HL-60/S4 treated with phorbol 12-myristate 13-acetate at 8.2 ng/mL for 4 days and 3 days (cell line): ENCODE measurements around the gene RCBTB2.

ENCODE experiments used
- in situ Hi-C: fragments of 300-500 bp; cut with MboI; formaldehyde crosslinking; loops from 2 replicates; pipeline ENCODE4 v1.15.0; 2022; ENCODE audit warnings: low sequenced_read_pairs

The RCBTB2 gene

GRCh38 chr13:48533961-48534600, 1.2 kb upstream of the RCBTB2 start:
- in situ Hi-C loops, result no loop called here

GRCh38 chr13:48532256-48532505, 699 bp downstream of the RCBTB2 start:
- in situ Hi-C loops, result no loop called here

- in situ Hi-C loops, result no loop called here
Measured at GRCh38 chr13:48531416-48532255, 1.2 kb downstream of the RCBTB2 start.

GRCh38 chr13:48530833-48531232, 2.0 kb downstream of the RCBTB2 start:
- in situ Hi-C loops, result no loop called here

GRCh38 chr13:48528720-48529119, 4.2 kb downstream of the RCBTB2 start:
- in situ Hi-C loops, result no loop called here

GRCh38 chr13:48527955-48528354, 4.9 kb downstream of the RCBTB2 start:
- in situ Hi-C loops, result no loop called here

- in situ Hi-C loops, result no loop called here
Measured at GRCh38 chr13:48526286-48526685, 6.6 kb downstream of the RCBTB2 start.

- in situ Hi-C loops, result no loop called here
Measured at GRCh38 chr13:48518083-48518482, 14.8 kb downstream of the RCBTB2 start.

- in situ Hi-C loops, result no loop called here
Measured at GRCh38 chr13:48515732-48516131, 17.1 kb downstream of the RCBTB2 start.

GRCh38 chr13:48514793-48515192, 18.1 kb downstream of the RCBTB2 start:
- in situ Hi-C loops, result no loop called here

- in situ Hi-C loops, result no loop called here
Measured at GRCh38 chr13:48511621-48512230, 21.2 kb downstream of the RCBTB2 start.

GRCh38 chr13:48510698-48511097, 22.2 kb downstream of the RCBTB2 start:
- in situ Hi-C loops, result no loop called here

GRCh38 chr13:48508011-48508410, 24.9 kb downstream of the RCBTB2 start:
- in situ Hi-C loops, result no loop called here

GRCh38 chr13:48507021-48507420, 25.9 kb downstream of the RCBTB2 start:
- in situ Hi-C loops, result no loop called here

GRCh38 chr13:48506092-48506701, 26.7 kb downstream of the RCBTB2 start:
- in situ Hi-C loops, result no loop called here

GRCh38 chr13:48505597-48506091, 27.2 kb downstream of the RCBTB2 start:
- in situ Hi-C loops, result no loop called here

GRCh38 chr13:48505012-48505411, 27.9 kb downstream of the RCBTB2 start:
- in situ Hi-C loops, result no loop called here

GRCh38 chr13:48504606-48505005, 28.3 kb downstream of the RCBTB2 start:
- in situ Hi-C loops, result no loop called here

GRCh38 chr13:48502601-48503319, 30.1 kb downstream of the RCBTB2 start:
- in situ Hi-C loops, result no loop called here

GRCh38 chr13:48501705-48502104, 31.2 kb downstream of the RCBTB2 start:
- in situ Hi-C loops, result no loop called here

GRCh38 chr13:48500652-48501197, 32.2 kb downstream of the RCBTB2 start:
- in situ Hi-C loops, result no loop called here
